HCT116 (cell line): Measurements from ENCODE around the gene CXCR5. TPM values are rescaled to one million over a fixed set of nuclear protein-coding genes. Genes with fewer than 3 reads are reported as not detected.
A peak's percentile ranks its signal among the peaks of the same experiment; 100 is the strongest.

Experiments
- ATAC-seq: fragments of 200-7000 bp; cut with Tn5 transposase; 2 replicates; pipeline ENCODE4 v1.9.1; 2020; ENCODE audit warnings: mild to moderate bottlenecking, moderate library complexity
- BruUV-seq: library from RNA; stranded (reverse); fragments of 400-500 nt; replicated peaks from 2 replicates; lab custom pipeline; 2021; lab: Mats Ljungman, UMichigan
- CTCF ChIA-PET: fragments of 300-600 bp; sonication (Branson Sonifier 250); formaldehyde crosslinking; loops from one replicate; lab custom pipeline; 2021; ENCODE audit warnings: antibody characterized with exemption; lab: Charles Lee
- POLR2A ChIA-PET: fragments of 300-600, 350-600 bp; sonication (Branson Sonifier 250); formaldehyde crosslinking; loops from one replicate; lab custom pipeline; 2021; ENCODE audit warnings: antibody characterized with exemption; lab: Charles Lee
- RAD21 ChIA-PET, 2 experiments: fragments of 300-600 bp; sonication (Branson Sonifier 250); formaldehyde crosslinking; loops; one replicate each; lab custom pipeline; 2023; ENCODE audit warnings: low total read pairs in 2 of 2; ENCODE audit not compliant: uncharacterized antibody in 2 of 2, unreplicated experiment in 2 of 2, low non-redundant PET in 1 of 2; lab: Charles Lee
- DNase-seq: peaks from one replicate; pipeline ENCODE4 v3.0.0-alpha.2; 2010; ENCODE audit warnings: low read depth, low spot score
- H2AFZ ChIP-seq: fragments of 200-600 bp; shearing (Covaris generic), sonication (generic); 2 replicates; pipeline ENCODE4 v1.6.1; 2017; ENCODE audit warnings: low read depth, mixed run types, mixed read lengths, antibody characterized with exemption, low read length; ENCODE audit not compliant: poor library complexity, severe bottlenecking
- H3K27ac ChIP-seq: 2 replicates; pipeline ENCODE4 v1.5.1; 2012; ENCODE audit warnings: low read depth, low read length
- H3K27me3 ChIP-seq: fragments of 200-600 bp; sonication (generic); 2 replicates; pipeline ENCODE4 v1.6.1; 2016; ENCODE audit warnings: mixed run types, low read length, mixed read lengths; ENCODE audit not compliant: insufficient read depth
- H3K36me3 ChIP-seq, 2 experiments: fragments of 200-500 bp in 1 of 2; fragments of 200-600 bp in 1 of 2; sonication (Bioruptor generic) in 1 of 2; sonication (generic) in 1 of 2; 2 replicates each; pipeline versions ENCODE4 v1.5.1 to v1.6.1; 2014 to 2016; ENCODE audit warnings: low read length in 2 of 2, inconsistent platforms in 1 of 2, mixed read lengths in 1 of 2, mixed run types in 1 of 2; ENCODE audit not compliant: insufficient read depth in 2 of 2, control insufficient read depth in 1 of 2
- H3K4me1 ChIP-seq, 2 experiments: fragments of 200-600 bp in 1 of 2; sonication (generic) in 1 of 2; 2 replicates each; pipeline versions ENCODE4 v1.5.1 to v1.6.1; 2012 to 2017; ENCODE audit warnings: low read length in 2 of 2, inconsistent platforms in 1 of 2, mild to moderate bottlenecking in 1 of 2, mixed read lengths in 1 of 2, mixed run types in 1 of 2, moderate library complexity in 1 of 2; ENCODE audit not compliant: insufficient read depth in 2 of 2, control insufficient read depth in 1 of 2
- H3K4me2 ChIP-seq: fragments of 200-600 bp; sonication (generic); 2 replicates; pipeline ENCODE4 v1.6.1; 2017; ENCODE audit warnings: mixed run types, low read length, mixed read lengths
- H3K4me3 ChIP-seq, 2 experiments: fragments of 200-600 bp in 1 of 2; sonication (generic) in 1 of 2; replicated peaks in 1 of 2; 2 replicates each; pipeline ENCODE4 v1.5.1; 2011 to 2016; ENCODE audit warnings: low read length in 2 of 2, control low read depth in 1 of 2, low read depth in 1 of 2, mild to moderate bottlenecking in 1 of 2, mixed read lengths in 1 of 2, mixed run types in 1 of 2
- H3K79me2 ChIP-seq: fragments of 200-600 bp; sonication (generic); 2 replicates; pipeline ENCODE4 v1.6.1; 2017; ENCODE audit warnings: mild to moderate bottlenecking, mixed run types, low read length, moderate library complexity, mixed read lengths; ENCODE audit not compliant: insufficient read depth
- H3K9ac ChIP-seq: fragments of 200-600 bp; sonication (generic); 2 replicates; pipeline ENCODE4 v1.6.1; 2016; ENCODE audit warnings: low read length, mixed read lengths
- H3K9me2 ChIP-seq: fragments of 200-600 bp; sonication (generic), shearing (Covaris generic); 2 replicates; pipeline ENCODE4 v1.6.1; 2017; ENCODE audit warnings: mixed run types, mild to moderate bottlenecking, moderate library complexity; ENCODE audit not compliant: insufficient read depth
- H3K9me3 ChIP-seq, 2 experiments: fragments of 200-500 bp in 1 of 2; fragments of 200-600 bp in 1 of 2; sonication (Bioruptor generic) in 1 of 2; sonication (generic) in 1 of 2; 2 replicates each; pipeline ENCODE4 v1.6.1; 2014 to 2017; ENCODE audit warnings: low read length in 2 of 2, mixed read lengths in 2 of 2, inconsistent platforms in 1 of 2, low read depth in 1 of 2, mild to moderate bottlenecking in 1 of 2, mixed run types in 1 of 2, moderate library complexity in 1 of 2; ENCODE audit not compliant: control insufficient read depth in 1 of 2, insufficient read depth in 1 of 2
- H4K20me1 ChIP-seq: fragments of 200-600 bp; sonication (generic), shearing (Covaris generic); 2 replicates; pipeline ENCODE4 v1.6.1; 2017; ENCODE audit warnings: mixed run types, mild to moderate bottlenecking, moderate library complexity; ENCODE audit not compliant: insufficient read depth
- CBX3 ChIP-seq: IDR thresholded peaks from 2 replicates; pipeline ENCODE4 v1.6.1; 2012; ENCODE audit warnings: low read depth
- EZH2phosphoT487 ChIP-seq: fragments of 200-600 bp; IDR thresholded peaks from 2 replicates; pipeline ENCODE4 v1.6.1; 2018; ENCODE audit warnings: antibody characterized with exemption, borderline replicate concordance
- TCF7L2 ChIP-seq: IDR thresholded peaks from 2 replicates; pipeline ENCODE4 v1.7.0; 2011; ENCODE audit warnings: borderline replicate concordance, inconsistent platforms; ENCODE audit not compliant: insufficient read depth, insufficient read length; ENCODE audit errors: extremely low read depth
- ZNF274 ChIP-seq: fragments of 200-500 bp; sonication (Bioruptor generic); IDR thresholded peaks from 2 replicates; pipeline ENCODE4 v1.6.1; 2014; ENCODE audit warnings: mild to moderate bottlenecking, low read depth, low read length, inconsistent platforms
- intact Hi-C: fragments of 100-400 bp; cut with micrococcal nuclease; formaldehyde crosslinking; loops from 2 replicates; pipeline ENCODE4 v1.10.0; 2022
- total RNA-seq: library from RNA; stranded (reverse); gene quantifications from one replicate; pipeline ENCODE4 v1.2.1, GENCODE V29; 2021; ENCODE audit not compliant: unreplicated experiment
- TF ChIP-seq, protein P1 (sequence below): IDR thresholded peaks from 2 replicates; pipeline ENCODE4 v1.6.1; 2011; ENCODE audit warnings: mild to moderate bottlenecking, low read length, moderate library complexity; ENCODE audit not compliant: insufficient replicate concordance; ENCODE audit errors: extremely low read depth

Gene CXCR5
- total RNA-seq, 1 experiment from 2014 or later, result not detected

DNA sequence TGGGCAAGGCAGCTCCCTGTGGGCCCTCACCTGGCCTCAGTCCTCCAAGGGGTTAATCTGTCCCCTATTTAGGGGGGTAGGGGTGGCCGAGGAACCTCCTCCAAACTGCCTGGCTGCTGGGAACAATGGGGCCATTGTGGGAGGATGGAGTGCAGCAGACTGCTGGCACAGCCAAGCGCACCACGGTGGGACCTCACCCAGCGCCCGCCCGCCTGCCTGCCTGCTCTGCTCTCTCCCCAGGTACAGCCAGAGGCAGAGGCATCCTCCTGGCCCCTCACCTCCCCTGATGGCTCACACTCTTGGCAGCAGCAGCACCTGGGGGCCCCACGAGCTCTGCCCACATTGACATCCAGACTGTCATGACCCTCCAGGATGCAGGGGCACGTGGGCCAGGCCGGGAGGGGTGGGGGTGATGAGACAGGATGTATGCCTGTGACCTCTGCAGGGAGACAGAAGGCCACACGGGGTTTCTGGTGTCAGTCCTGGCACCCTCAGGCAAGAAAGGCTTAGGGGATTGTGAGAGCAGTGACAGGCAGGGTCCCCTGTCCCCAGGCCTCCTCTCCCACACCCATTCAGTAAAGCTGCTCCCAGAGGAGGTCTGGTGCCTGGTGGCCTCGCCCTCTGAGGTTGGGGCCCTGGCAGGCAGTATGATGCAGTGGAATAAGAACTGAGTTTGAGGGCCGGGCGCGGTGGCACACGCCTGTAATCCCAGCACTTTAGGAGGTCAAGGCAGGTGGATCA is 30.7 kb downstream of the CXCR5 start:
- no peak for DNase-seq
- Histone ChIP-seq H4K20me1 (no peaks in the 10 kb centered on the region), H3K9me3 (no peaks in the 10 kb centered on the region), H3K9me2 (no peaks in the 10 kb centered on the region), H3K27me3 (no peaks in the 10 kb centered on the region), H3K79me2 (peaks cover 85% of the 10 kb centered on the region), H3K4me3 (peak overlapping the region; percentile 10 to 31; a peak in 3 of 4 replicates), H3K27ac (peak overlapping the region; percentile 100), H3K4me1 (peaks cover 79 to 99% of the 10 kb centered on the region in 2 experiments), H3K4me2 (peak overlapping the region; percentile 100)
- ATAC-seq, result peak; percentile 11
- ChIA-PET RAD21 (interaction anchor here in 1 of 2 experiments (0.5 to 0.9 kb wide), 3 partner anchors 12 to 209 kb away, joined by 3 read pairs; no protein-coding TSS in a partner anchor), CTCF (interaction anchor here (1.0 to 7.2 kb wide), 4 partner anchors 8 to 42 kb away, joined by 5 to 150 read pairs (median 6); partner anchors contain the start of genes BCL9L and UPK2), POLR2A (interaction anchor here (0.6 to 1.1 kb wide), 3 partner anchors 46 to 122 kb away, joined by 3 to 5 read pairs (median 4); no protein-coding TSS in a partner anchor)
- intact Hi-C loops, result loop anchor here (5.0 kb wide), 1 partner anchor 103 kb away; the partner anchor contains the start of genes RPS25 and TRAPPC4
- TF ChIP-seq TCF7L2 (peak; percentile 13), CBX3 (no peak), EZH2phosphoT487 (no peak), ZNF274 (no peak)
- TF ChIP-seq, protein P1, sequence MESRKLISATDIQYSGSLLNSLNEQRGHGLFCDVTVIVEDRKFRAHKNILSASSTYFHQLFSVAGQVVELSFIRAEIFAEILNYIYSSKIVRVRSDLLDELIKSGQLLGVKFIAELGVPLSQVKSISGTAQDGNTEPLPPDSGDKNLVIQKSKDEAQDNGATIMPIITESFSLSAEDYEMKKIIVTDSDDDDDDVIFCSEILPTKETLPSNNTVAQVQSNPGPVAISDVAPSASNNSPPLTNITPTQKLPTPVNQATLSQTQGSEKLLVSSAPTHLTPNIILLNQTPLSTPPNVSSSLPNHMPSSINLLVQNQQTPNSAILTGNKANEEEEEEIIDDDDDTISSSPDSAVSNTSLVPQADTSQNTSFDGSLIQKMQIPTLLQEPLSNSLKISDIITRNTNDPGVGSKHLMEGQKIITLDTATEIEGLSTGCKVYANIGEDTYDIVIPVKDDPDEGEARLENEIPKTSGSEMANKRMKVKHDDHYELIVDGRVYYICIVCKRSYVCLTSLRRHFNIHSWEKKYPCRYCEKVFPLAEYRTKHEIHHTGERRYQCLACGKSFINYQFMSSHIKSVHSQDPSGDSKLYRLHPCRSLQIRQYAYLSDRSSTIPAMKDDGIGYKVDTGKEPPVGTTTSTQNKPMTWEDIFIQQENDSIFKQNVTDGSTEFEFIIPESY, result peak; percentile 24
- TF ChIP-seq, all 23 proteins: peak for 2
- no peak overlapping the region for H2AFZ ChIP-seq
- peaks cover 0 to 8% of the 10 kb centered on the region in 2 experiments; a peak in 1 of 4 replicates for H3K36me3 ChIP-seq
- BruUV-seq, result no TSS peak
- peak overlapping the region; percentile 91 for H3K9ac ChIP-seq
